Spinal cord (tissue), 10 donors: ENCODE measurements around the gene SLC38A9. TPM values are rescaled to one million over a fixed set of nuclear protein-coding genes. Genes with fewer than 3 reads are reported as not detected.

Source experiments
- DNase-seq, 6 donors: peaks; one replicate each; pipeline versions ENCODE4 v3.0.0 to v3.0.0-alpha.2; 2013 to 2015; ENCODE audit warnings: low spot score in 6 of 6, low read depth in 4 of 6
- H3K27ac ChIP-seq: one replicate; pipeline ENCODE4 v1.5.1; 2013; ENCODE audit warnings: low read depth, low read length, control low read depth
- H3K27me3 ChIP-seq: one replicate; pipeline ENCODE4 v1.6.1; 2013; ENCODE audit warnings: low read length; ENCODE audit not compliant: control insufficient read depth, insufficient read depth
- H3K36me3 ChIP-seq: one replicate; pipeline ENCODE4 v1.6.1; 2013; ENCODE audit warnings: low read length; ENCODE audit not compliant: control insufficient read depth, insufficient read depth
- H3K4me1 ChIP-seq: one replicate; pipeline ENCODE4 v1.6.1; 2013; ENCODE audit warnings: low read length; ENCODE audit not compliant: control insufficient read depth, insufficient read depth
- H3K4me3 ChIP-seq: one replicate; pipeline ENCODE4 v1.5.1; 2013; ENCODE audit warnings: low read depth, low read length, control low read depth
- H3K9me3 ChIP-seq: one replicate; pipeline ENCODE4 v1.6.1; 2013; ENCODE audit warnings: low read length; ENCODE audit not compliant: control insufficient read depth, insufficient read depth
- WGBS: methylation state at CpG from one replicate; pipeline ENCODE4 v1.1.5; 2013; ENCODE audit warnings: missing lambda C conversion rate; ENCODE audit not compliant: insufficient coverage; 5-methylcytosine and 5-hydroxymethylcytosine counted together
- polyA plus RNA-seq, 2 donors: library from polyadenylated mRNA; unstranded; fragments of 120-200 nt; gene quantifications; one replicate each; pipeline ENCODE4 v1.2.1, GENCODE V29; 2013; ENCODE audit not compliant: insufficient read length in 2 of 2
- total RNA-seq, 2 donors: library from RNA; depleted of rRNA in 1 of 2; stranded (reverse); fragments of 120-200 nt in 1 of 2; fragments of >200 nt in 1 of 2; gene quantifications; one replicate each; pipeline versions ENCODE4 v1.2.3 to v1.2.4, GENCODE V29; 2013 to 2014
- donor health status: healthy.

The SLC38A9 gene
- total and polyA plus RNA-seq, 4 donors = 16.8 to 63.7 (median 25.0) TPM

- Histone ChIP-seq H3K9me3 (no peaks in the 10 kb centered on the region), H3K27ac (no peak overlapping the region), H3K36me3 (peaks cover 8% of the 10 kb centered on the region), H3K4me1 (no peaks in the 10 kb centered on the region), H3K4me3 (no peak overlapping the region), H3K27me3 (no peaks in the 10 kb centered on the region)
- peak in 2 of 6 donors; percentile 27 to 34 for DNase-seq
- 11% methylated on average over 1 of the region's 3 CpGs for WGBS
These were observed 17.8 kb downstream of the SLC38A9 start for GRCh38 chr5:55694152-55694830.

GRCh38 chr5:55692509-55692908 lies 19.6 kb downstream of the SLC38A9 start:
- H3K27ac ChIP-seq = no peak overlapping the region
- H3K36me3 ChIP-seq = peaks cover 8% of the 10 kb centered on the region
- H3K27me3 ChIP-seq = no peaks in the 10 kb centered on the region
- no peak for DNase-seq
- no peaks in the 10 kb centered on the region for H3K4me1 ChIP-seq
- H3K4me3 ChIP-seq = no peak overlapping the region
- no peaks in the 10 kb centered on the region for H3K9me3 ChIP-seq
- whole genome bisulfite sequencing = no CpG with 5 or more reads among the region's 1 CpG

GRCh38 chr5:55692106-55692417 lies 20.1 kb downstream of the SLC38A9 start:
- Histone ChIP-seq H3K4me1 (no peaks in the 10 kb centered on the region), H3K27ac (no peak overlapping the region), H3K9me3 (no peaks in the 10 kb centered on the region), H3K36me3 (peaks cover 5% of the 10 kb centered on the region), H3K4me3 (no peak overlapping the region), H3K27me3 (no peaks in the 10 kb centered on the region)
- no peak for DNase-seq
- WGBS = no CpG with 5 or more reads among the region's 2 CpGs

GRCh38 chr5:55691265-55692105 lies 20.6 kb downstream of the SLC38A9 start:
- no peaks in the 10 kb centered on the region for H3K4me1 ChIP-seq
- no peaks in the 10 kb centered on the region for H3K9me3 ChIP-seq
- no peaks in the 10 kb centered on the region for H3K27me3 ChIP-seq
- no peak overlapping the region for H3K4me3 ChIP-seq
- no CpG with 5 or more reads among the region's 2 CpGs for WGBS
- H3K36me3 ChIP-seq = no peaks in the 10 kb centered on the region
- no peak overlapping the region for H3K27ac ChIP-seq
- peak in 5 of 6 donors; percentile 36 to 83 (median 47) for DNase-seq

- WGBS = no CpG with 5 or more reads among the region's 1 CpG
- DNase-seq = no peak
- H3K27ac ChIP-seq = no peak overlapping the region
- H3K4me3 ChIP-seq = no peak overlapping the region
- no peaks in the 10 kb centered on the region for H3K9me3 ChIP-seq
- H3K4me1 ChIP-seq = no peaks in the 10 kb centered on the region
- no peaks in the 10 kb centered on the region for H3K27me3 ChIP-seq
- no peaks in the 10 kb centered on the region for H3K36me3 ChIP-seq
These were observed 30.1 kb downstream of the SLC38A9 start for GRCh38 chr5:55682071-55682470.

GRCh38 chr5:55681301-55681700 lies 30.8 kb downstream of the SLC38A9 start:
- H3K4me1 ChIP-seq = no peaks in the 10 kb centered on the region
- H3K27me3 ChIP-seq = no peaks in the 10 kb centered on the region
- H3K27ac ChIP-seq = no peak overlapping the region
- no peaks in the 10 kb centered on the region for H3K9me3 ChIP-seq
- 80% methylated on average over 1 of the region's 1 CpG for WGBS
- no peak overlapping the region for H3K4me3 ChIP-seq
- no peaks in the 10 kb centered on the region for H3K36me3 ChIP-seq
- DNase-seq = no peak

- WGBS = no CpG with 5 or more reads among the region's 2 CpGs
These were observed 31.8 kb downstream of the SLC38A9 start for GRCh38 chr5:55680353-55680752.

GRCh38 chr5:55679556-55679955 lies 32.6 kb downstream of the SLC38A9 start:
- Histone ChIP-seq H3K4me1 (no peaks in the 10 kb centered on the region), H3K9me3 (no peaks in the 10 kb centered on the region), H3K27me3 (no peaks in the 10 kb centered on the region), H3K36me3 (no peaks in the 10 kb centered on the region), H3K4me3 (no peak overlapping the region), H3K27ac (no peak overlapping the region)
- DNase-seq = no peak
- WGBS = no CpG with 5 or more reads among the region's 1 CpG

More at GRCh38 chr5:55680353-55680752, 31.8 kb downstream of the SLC38A9 start:
- H3K4me1 ChIP-seq = no peaks in the 10 kb centered on the region
- H3K27me3 ChIP-seq = no peaks in the 10 kb centered on the region
- no peaks in the 10 kb centered on the region for H3K36me3 ChIP-seq
- DNase-seq = no peak
- no peaks in the 10 kb centered on the region for H3K9me3 ChIP-seq
- no peak overlapping the region for H3K4me3 ChIP-seq
- no peak overlapping the region for H3K27ac ChIP-seq

GRCh38 chr5:55675119-55675518 lies 37.0 kb downstream of the SLC38A9 start:
- no CpG with 5 or more reads among the region's 1 CpG for WGBS
- peak in 1 of 6 donors; percentile 57 for DNase-seq
- no peaks in the 10 kb centered on the region for H3K9me3 ChIP-seq
- no peaks in the 10 kb centered on the region for H3K36me3 ChIP-seq
- no peak overlapping the region for H3K4me3 ChIP-seq
- H3K27ac ChIP-seq = peak overlapping the region; percentile 29
- no peaks in the 10 kb centered on the region for H3K27me3 ChIP-seq
- no peaks in the 10 kb centered on the region for H3K4me1 ChIP-seq

GRCh38 chr5:55674340-55674739 lies 37.8 kb downstream of the SLC38A9 start:
- no peak for DNase-seq
- WGBS = 60% methylated on average over 1 of the region's 2 CpGs

More at GRCh38 chr5:55674340-55674739, 37.8 kb downstream of the SLC38A9 start:
- H3K27ac ChIP-seq = no peak overlapping the region
- H3K9me3 ChIP-seq = no peaks in the 10 kb centered on the region
- no peaks in the 10 kb centered on the region for H3K27me3 ChIP-seq
- H3K4me3 ChIP-seq = no peak overlapping the region
- no peaks in the 10 kb centered on the region for H3K4me1 ChIP-seq
- H3K36me3 ChIP-seq = no peaks in the 10 kb centered on the region
